Endothelial cell (in vitro differentiated cells): Measurements from ENCODE around the gene MAP3K2. TPM values are rescaled to one million over a fixed set of nuclear protein-coding genes. Genes with fewer than 3 reads are reported as not detected.

Experiments
- DNase-seq: peaks from one replicate; pipeline ENCODE4 v3.0.0; 2021; ENCODE audit warnings: low spot score
- H3K27ac Mint-ChIP-seq: one replicate; pipeline ENCODE4 v1.8.0; 2021; ENCODE audit warnings: mixed read lengths, inconsistent platforms; ENCODE audit not compliant: unreplicated experiment
- H3K27me3 Mint-ChIP-seq: one replicate; pipeline ENCODE4 v1.8.0; 2021; ENCODE audit warnings: mild to moderate bottlenecking, moderate library complexity, mixed read lengths, inconsistent platforms; ENCODE audit not compliant: unreplicated experiment
- H3K36me3 Mint-ChIP-seq: one replicate; pipeline ENCODE4 v1.8.0; 2021; ENCODE audit warnings: mild to moderate bottlenecking, low read depth, mixed read lengths, inconsistent platforms; ENCODE audit not compliant: unreplicated experiment
- H3K4me1 Mint-ChIP-seq: one replicate; pipeline ENCODE4 v1.8.0; 2021; ENCODE audit warnings: mild to moderate bottlenecking, mixed read lengths, inconsistent platforms; ENCODE audit not compliant: unreplicated experiment
- H3K4me3 Mint-ChIP-seq: one replicate; pipeline ENCODE4 v1.8.0; 2021; ENCODE audit warnings: mild to moderate bottlenecking, mixed read lengths, inconsistent platforms; ENCODE audit not compliant: unreplicated experiment
- H3K9me3 Mint-ChIP-seq: one replicate; pipeline ENCODE4 v1.8.0; 2021; ENCODE audit warnings: mixed read lengths, inconsistent platforms; ENCODE audit not compliant: unreplicated experiment
- CTCF ChIP-seq: fragments of 200-600 bp; sonication (generic); IDR thresholded peaks from one replicate; pipeline ENCODE4 v1.5.0; 2021; ENCODE audit warnings: antibody characterized with exemption; ENCODE audit not compliant: unreplicated experiment
- total RNA-seq: library from RNA; stranded (reverse); fragmentation: NEBNext Ultra II Directional; extraction: Animal tissue kit (Norgen Biotek cat#: 25700); gene quantifications from one replicate; pipeline ENCODE4 v1.2.1, GENCODE V29; 2021; ENCODE audit not compliant: unreplicated experiment

Gene MAP3K2
- total RNA-seq, 1 donor from 2014 or later = 27.3 TPM

GRCh38 chr2:127308586-127309138 is 79.1 kb downstream of the MAP3K2 start:
- no peak overlapping the region for H3K4me3 Mint-ChIP-seq
- no peaks in the 10 kb centered on the region for H3K27me3 Mint-ChIP-seq
- TF ChIP-seq CTCF = no peak
- no peak for DNase-seq
- no peak overlapping the region for H3K27ac Mint-ChIP-seq
- H3K4me1 Mint-ChIP-seq = no peaks in the 10 kb centered on the region
- peaks cover 11% of the 10 kb centered on the region for H3K36me3 Mint-ChIP-seq
- H3K9me3 Mint-ChIP-seq = no peaks in the 10 kb centered on the region

- H3K9me3 Mint-ChIP-seq = no peaks in the 10 kb centered on the region
- DNase-seq = no peak
- no peaks in the 10 kb centered on the region for H3K4me1 Mint-ChIP-seq
- TF ChIP-seq CTCF = no peak
- H3K4me3 Mint-ChIP-seq = no peak overlapping the region
- H3K27ac Mint-ChIP-seq = no peak overlapping the region
- no peaks in the 10 kb centered on the region for H3K27me3 Mint-ChIP-seq
- peaks cover 3% of the 10 kb centered on the region for H3K36me3 Mint-ChIP-seq
These were observed 81.7 kb downstream of the MAP3K2 start for GRCh38 chr2:127305990-127306585.

GRCh38 chr2:127302168-127302567 is 85.6 kb downstream of the MAP3K2 start:
- no peaks in the 10 kb centered on the region for H3K9me3 Mint-ChIP-seq
- no peak for DNase-seq
- no peaks in the 10 kb centered on the region for H3K27me3 Mint-ChIP-seq
- no peaks in the 10 kb centered on the region for H3K4me1 Mint-ChIP-seq
- H3K4me3 Mint-ChIP-seq = no peak overlapping the region
- no peak for TF ChIP-seq CTCF
- peaks cover 3% of the 10 kb centered on the region for H3K36me3 Mint-ChIP-seq
- no peak overlapping the region for H3K27ac Mint-ChIP-seq

- Mint-ChIP-seq H3K9me3 (no peaks in the 10 kb centered on the region), H3K36me3 (peaks cover 11% of the 10 kb centered on the region)
These were observed 93.8 kb downstream of the MAP3K2 start, which contains the start of gene ERCC3 for GRCh38 chr2:127293748-127294562. ERCC3 (minus strand) TSS chr2:127294144; CDS start chr2:127294081, 63 bp downstream.

More at GRCh38 chr2:127293748-127294562, 93.8 kb downstream of the MAP3K2 start, which contains the start of gene ERCC3:
- DNase-seq = peak; percentile 77
- Mint-ChIP-seq H3K4me3 (peak within 1 kb of the TSS; percentile 99), H3K4me1 (peaks cover 15% of the 10 kb centered on the region), H3K27me3 (peaks cover 4% of the 10 kb centered on the region), H3K27ac (peak within 1 kb of the TSS; percentile 98)
- TF ChIP-seq CTCF = no peak
